ENCODE results near the gene SULT1A1. TPM values are rescaled to one million over a fixed set of nuclear protein-coding genes. Genes with fewer than 3 reads are reported as not detected.

The SULT1A1 gene
- total RNA-seq, 1 donor from 2014 or later: 13.1 TPM

DNA sequence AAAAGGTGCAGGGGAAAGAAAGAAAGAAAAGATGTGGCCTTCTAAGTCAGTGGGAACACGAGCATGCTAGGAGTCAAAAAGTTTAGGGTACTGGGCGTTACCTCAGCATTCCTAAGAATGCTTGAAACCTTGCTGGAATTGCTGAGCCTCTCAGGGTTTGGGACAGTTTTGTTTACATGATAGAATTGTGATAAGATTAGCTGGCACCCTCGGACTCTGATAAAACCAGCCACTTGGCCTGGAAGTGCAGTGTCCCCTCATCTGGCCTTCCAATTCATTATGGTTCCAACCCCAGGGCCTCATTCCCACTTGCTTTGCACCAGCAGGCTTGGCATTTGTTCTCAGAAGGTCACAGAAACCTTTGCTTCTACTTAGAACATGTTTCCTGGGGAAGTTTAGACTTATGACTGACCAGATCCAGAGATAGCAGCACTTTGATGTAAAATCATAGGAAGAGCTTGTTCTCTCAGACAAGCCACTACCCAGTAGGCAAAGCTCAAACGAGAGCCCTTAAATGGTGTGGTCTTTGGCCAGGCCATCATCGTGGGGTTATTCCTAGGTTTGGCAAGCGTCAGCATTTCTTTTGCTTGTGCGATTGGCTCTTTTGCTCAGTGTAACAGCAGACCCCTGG, 48.2 kb downstream of the SULT1A1 start:
- no peak for DNase-seq (ENCODE audit: low read depth, low spot score)

DNA sequence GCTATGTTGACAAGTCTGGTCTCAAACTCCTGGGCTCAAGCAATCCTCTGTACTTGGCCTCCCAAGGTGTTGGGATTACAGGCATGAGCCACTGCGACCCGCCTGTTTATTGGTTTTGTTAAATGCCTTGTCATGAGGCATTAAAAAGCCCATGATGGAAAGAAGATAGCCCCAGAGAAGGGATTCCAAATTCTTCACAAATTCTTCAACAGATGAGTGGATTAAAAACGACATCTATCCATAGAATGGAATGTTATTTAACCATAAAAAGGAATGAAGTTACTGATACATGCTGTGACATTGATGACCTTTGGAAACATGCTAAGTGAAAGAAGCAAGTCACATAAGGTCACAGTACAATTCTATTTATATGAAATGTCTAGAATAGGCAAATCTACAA, 51.4 kb downstream of the SULT1A1 start:
- DNase-seq (ENCODE audit: low read depth, low spot score): no peak

DNA sequence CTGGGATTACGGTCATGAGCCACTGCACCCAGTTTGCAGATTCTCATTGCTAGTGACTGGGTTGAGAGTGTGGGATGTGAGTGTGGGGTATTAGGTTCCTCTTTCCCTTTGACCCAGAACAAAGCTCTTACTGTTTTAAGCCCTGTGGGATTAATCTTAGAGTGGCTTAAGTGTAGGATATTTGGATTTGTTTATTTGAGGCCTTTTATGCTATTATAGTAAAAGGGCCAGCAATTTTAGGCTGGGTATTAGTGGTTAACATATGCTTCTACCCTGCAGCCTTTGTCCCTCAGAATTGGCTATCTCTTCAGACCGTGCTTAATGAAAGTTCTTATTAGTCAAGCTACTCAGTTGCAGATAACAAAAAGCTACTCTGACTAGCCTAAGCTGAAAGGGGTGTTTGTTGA, 52.9 kb downstream of the SULT1A1 start:
- DNase-seq (ENCODE audit: low read depth, low spot score): no peak

DNA sequence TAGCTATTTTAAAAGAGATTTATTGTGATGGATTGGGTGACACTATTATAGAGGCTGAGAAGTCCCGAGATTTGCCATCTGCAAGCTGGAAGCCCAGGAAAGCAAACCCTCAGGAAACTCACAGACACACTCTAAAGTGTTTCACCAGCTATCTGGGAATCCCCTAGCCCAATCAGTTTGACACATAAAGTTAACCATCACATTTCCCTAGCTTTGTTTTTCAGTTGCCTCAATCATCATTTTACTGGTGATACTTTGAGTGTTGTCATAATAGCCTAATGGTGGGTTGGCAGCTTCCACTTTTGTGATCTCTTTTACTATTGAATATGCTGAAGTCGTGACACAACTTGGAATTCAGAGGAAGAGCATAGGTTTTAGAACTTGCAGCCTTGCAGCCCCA, 54.3 kb downstream of the SULT1A1 start:
- no peak for DNase-seq (ENCODE audit: low read depth, low spot score)

Other genes with a start within 250 kb of the SULT1A1 start
- gene NPIPB6, start 246.5 kb downstream of the SULT1A1 start, total RNA-seq: 2.2 TPM in 1 of 2 replicates, not detected in the other
- 63.3 and 147 TPM in 2 replicates for gene EIF3CL, start 206.2 kb downstream of the SULT1A1 start, total RNA-seq
- not detected in 2 replicates for gene NPIPB7, start 137.7 kb downstream of the SULT1A1 start, total RNA-seq
- 12.7 and 19.4 TPM in 2 replicates for gene CLN3, start 118.0 kb downstream of the SULT1A1 start, total RNA-seq
- gene APOBR, start 115.4 kb downstream of the SULT1A1 start, total RNA-seq: not detected in 2 replicates
- gene IL27, start 103.2 kb downstream of the SULT1A1 start, total RNA-seq: not detected in 2 replicates
- 2.5 and 11.4 TPM in 2 replicates for gene NUPR1, start 71.1 kb downstream of the SULT1A1 start, total RNA-seq
- gene SGF29, start 56.1 kb downstream of the SULT1A1 start, total RNA-seq: 8.3 and 8.9 TPM in 2 replicates
- 0.07 TPM in 1 of 2 replicates, not detected in the other for gene SULT1A2, start 13.0 kb downstream of the SULT1A1 start, total RNA-seq
- gene NPIPB8, start 28.0 kb upstream of the SULT1A1 start, total RNA-seq: not detected in 2 replicates
- 178 and 451 TPM in 2 replicates for gene EIF3C, start 101.4 kb upstream of the SULT1A1 start, total RNA-seq
- gene NPIPB9, start 141.7 kb upstream of the SULT1A1 start, total RNA-seq: 0.99 TPM in 1 of 2 replicates, not detected in the other
- gene ATXN2L, start 213.0 kb upstream of the SULT1A1 start, total RNA-seq: 27.4 and 32.2 TPM in 2 replicates
- 180 and 199 TPM in 2 replicates for gene TUFM, start 236.3 kb upstream of the SULT1A1 start, total RNA-seq

Measured in pulmonary artery endothelial cell (primary cell).